GM23338 (cell line): ENCODE results near the gene CLCN2. TPM values are rescaled to one million over a fixed set of nuclear protein-coding genes. Genes with fewer than 3 reads are reported as not detected.

Experiments used
- ATAC-seq: fragments of 200-7000 bp; cut with Tn5 transposase; 3 replicates; pipeline ENCODE4 v1.9.1; 2020
- DNase-seq: peaks from one replicate; pipeline ENCODE4 v3.0.0-alpha.2; 2015; ENCODE audit warnings: low spot score
- H2AFZ ChIP-seq: fragments of 200-600 bp; sonication (generic); 2 replicates; pipeline ENCODE4 v1.8.0; 2016; ENCODE audit warnings: antibody characterized with exemption, mild to moderate bottlenecking, moderate library complexity
- H3F3A ChIP-seq: fragments of 200-600 bp; sonication (generic); replicated peaks from 2 replicates; pipeline ENCODE4 v1.8.0; 2017; ENCODE audit warnings: antibody characterized with exemption, mixed run types, low read depth
- H3K27ac ChIP-seq: fragments of 200-600 bp; sonication (generic); 2 replicates; pipeline ENCODE4 v1.6.1; 2016; ENCODE audit warnings: low read depth
- H3K27me3 ChIP-seq: fragments of 200-600 bp; sonication (generic); 2 replicates; pipeline ENCODE4 v1.8.0; 2016; ENCODE audit warnings: mild to moderate bottlenecking, mixed run types, moderate library complexity; ENCODE audit not compliant: insufficient read depth
- H3K36me3 ChIP-seq: fragments of 200-600 bp; sonication (generic); 2 replicates; pipeline ENCODE4 v1.8.0; 2016; ENCODE audit warnings: mild to moderate bottlenecking; ENCODE audit not compliant: insufficient read depth
- H3K4me1 ChIP-seq: fragments of 200-600 bp; sonication (generic); 2 replicates; pipeline ENCODE4 v1.8.0; 2016; ENCODE audit warnings: mild to moderate bottlenecking, moderate library complexity; ENCODE audit not compliant: insufficient read depth
- H3K4me2 ChIP-seq: fragments of 200-600 bp; sonication (generic); 2 replicates; pipeline ENCODE4 v1.7.1; 2017; ENCODE audit warnings: mixed run types
- H3K4me3 ChIP-seq: fragments of 200-600 bp; sonication (generic); 2 replicates; pipeline ENCODE4 v1.6.1; 2016; ENCODE audit warnings: mixed run types
- H3K79me2 ChIP-seq: fragments of 200-600 bp; sonication (generic); replicated peaks from 2 replicates; pipeline ENCODE4 v1.8.0; 2017; ENCODE audit warnings: mild to moderate bottlenecking; ENCODE audit not compliant: insufficient read depth
- H3K9me2 ChIP-seq: fragments of 200-600 bp; sonication (generic); 2 replicates; pipeline ENCODE4 v1.8.0; 2017; ENCODE audit not compliant: insufficient read depth
- H4K20me1 ChIP-seq: fragments of 200-600 bp; sonication (generic); replicated peaks from 2 replicates; pipeline ENCODE4 v1.8.0; 2017; ENCODE audit warnings: mild to moderate bottlenecking; ENCODE audit not compliant: insufficient read depth
- H3K27ac Mint-ChIP-seq: 2 replicates; pipeline ENCODE4 v1.8.0; 2020; ENCODE audit warnings: inconsistent platforms, mild to moderate bottlenecking, moderate library complexity, mixed read lengths
- H3K27me3 Mint-ChIP-seq: 3 replicates; pipeline ENCODE4 v1.8.0; 2022; ENCODE audit warnings: low read depth, mild to moderate bottlenecking, moderate library complexity, mixed read lengths, inconsistent platforms; ENCODE audit not compliant: insufficient read depth, poor library complexity
- H3K36me3 Mint-ChIP-seq: 3 replicates; pipeline ENCODE4 v1.8.0; 2021; ENCODE audit warnings: low read depth, mild to moderate bottlenecking, inconsistent platforms, moderate library complexity, mixed read lengths
- H3K4me1 Mint-ChIP-seq: 3 replicates; pipeline ENCODE4 v1.8.0; 2020; ENCODE audit warnings: mild to moderate bottlenecking, inconsistent platforms, mixed read lengths
- H3K4me3 Mint-ChIP-seq: 3 replicates; pipeline ENCODE4 v1.8.0; 2021; ENCODE audit warnings: moderate library complexity, mild to moderate bottlenecking, inconsistent platforms, mixed read lengths
- H3K9me3 Mint-ChIP-seq: 3 replicates; pipeline ENCODE4 v1.8.0; 2020; ENCODE audit warnings: moderate library complexity, mild to moderate bottlenecking, inconsistent platforms, mixed read lengths
- EZH2 ChIP-seq: fragments of 200-600 bp; sonication (generic); IDR thresholded peaks from one replicate; pipeline ENCODE4 v1.8.0; 2017; ENCODE audit warnings: antibody characterized with exemption, mild to moderate bottlenecking, low read depth; ENCODE audit not compliant: unreplicated experiment
- JUNB ChIP-seq: IDR thresholded peaks from one replicate; pipeline ENCODE4 v1.6.1; 2016; ENCODE audit warnings: antibody characterized with exemption; ENCODE audit not compliant: unreplicated experiment
- NANOG ChIP-seq: IDR thresholded peaks from 2 replicates; pipeline ENCODE4 v1.6.1; 2016; ENCODE audit warnings: antibody characterized with exemption, borderline replicate concordance
- POLR2AphosphoS5 ChIP-seq: IDR thresholded peaks from 2 replicates; pipeline ENCODE4 v1.6.1; 2016; ENCODE audit warnings: antibody characterized with exemption, low read depth
- STAT1 ChIP-seq: IDR thresholded peaks from one replicate; pipeline ENCODE4 v1.6.1; 2016; ENCODE audit warnings: antibody characterized with exemption; ENCODE audit not compliant: unreplicated experiment
- ZNF114 ChIP-seq: fragments of 250-450 bp; sonication (Bioruptor Pico); IDR thresholded peaks from 2 replicates; pipeline ENCODE4 v1.5.0; 2020; ENCODE audit warnings: mild to moderate bottlenecking, moderate library complexity
- polyA plus RNA-seq: library from polyadenylated mRNA; unstranded; fragments of >200 nt; fragmentation: Nextera tagmentation; extraction: Ambion mirVana; gene quantifications from 2 replicates; pipeline ENCODE4 v1.2.1, GENCODE V29; 2016
- total RNA-seq: library from RNA; depleted of rRNA; stranded (reverse); fragments of >200 nt; shearing (Covaris generic); gene quantifications from 2 replicates; pipeline ENCODE4 v1.2.3, GENCODE V29; 2014
- TF ChIP-seq, protein P1 (sequence below): fragments of 250-450 bp; sonication (Bioruptor Pico); IDR thresholded peaks from 2 replicates; pipeline ENCODE4 v1.5.0; 2020; ENCODE audit warnings: mild to moderate bottlenecking, moderate library complexity
- TF ChIP-seq, protein P2 (sequence below), 2 experiments: fragments of 200-600 bp in 1 of 2; sonication (generic) in 1 of 2; conservative IDR thresholded peaks; 2 replicates each; pipeline versions ENCODE4 v1.5.1 to v1.6.1; 2016 to 2017; ENCODE audit warnings: antibody characterized with exemption in 2 of 2, low read depth in 2 of 2, mild to moderate bottlenecking in 2 of 2, moderate library complexity in 1 of 2
- TF ChIP-seq, protein P3 (sequence below): IDR thresholded peaks from one replicate; pipeline ENCODE4 v1.6.1; 2018; ENCODE audit warnings: antibody characterized with exemption; ENCODE audit not compliant: unreplicated experiment

CLCN2 gene
- total and polyA plus RNA-seq, 2 experiments from 2014 or later = 7.0 to 9.2 TPM

DNA sequence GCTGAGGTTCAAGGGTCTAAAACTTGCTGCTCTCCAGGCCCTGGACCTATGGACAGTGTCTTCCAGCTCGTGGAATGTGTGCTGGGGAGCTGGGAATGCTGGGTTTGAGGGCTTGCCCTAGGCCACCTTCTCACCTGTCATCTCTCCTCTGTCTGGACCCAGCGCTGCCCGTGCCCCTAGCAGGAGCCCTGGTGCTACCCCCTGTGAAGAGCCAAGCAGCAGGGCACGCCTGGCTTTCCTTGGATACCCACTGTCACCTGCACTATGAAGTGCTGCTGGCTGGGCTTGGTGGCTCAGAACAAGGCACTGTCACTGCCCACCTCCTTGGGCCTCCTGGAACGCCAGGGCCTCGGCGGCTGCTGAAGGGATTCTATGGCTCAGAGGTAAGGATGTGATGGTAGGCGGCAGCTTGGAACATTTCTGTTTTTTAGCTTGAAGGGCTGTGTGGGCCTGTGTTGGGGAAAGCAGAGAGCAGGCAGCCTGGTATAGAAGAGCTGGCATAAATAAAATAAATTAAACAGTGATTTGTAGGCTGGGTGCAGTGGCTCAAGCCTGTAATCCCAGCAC lies 23.5 kb upstream of the CLCN2 start (continued):
- TF ChIP-seq, protein P1, sequence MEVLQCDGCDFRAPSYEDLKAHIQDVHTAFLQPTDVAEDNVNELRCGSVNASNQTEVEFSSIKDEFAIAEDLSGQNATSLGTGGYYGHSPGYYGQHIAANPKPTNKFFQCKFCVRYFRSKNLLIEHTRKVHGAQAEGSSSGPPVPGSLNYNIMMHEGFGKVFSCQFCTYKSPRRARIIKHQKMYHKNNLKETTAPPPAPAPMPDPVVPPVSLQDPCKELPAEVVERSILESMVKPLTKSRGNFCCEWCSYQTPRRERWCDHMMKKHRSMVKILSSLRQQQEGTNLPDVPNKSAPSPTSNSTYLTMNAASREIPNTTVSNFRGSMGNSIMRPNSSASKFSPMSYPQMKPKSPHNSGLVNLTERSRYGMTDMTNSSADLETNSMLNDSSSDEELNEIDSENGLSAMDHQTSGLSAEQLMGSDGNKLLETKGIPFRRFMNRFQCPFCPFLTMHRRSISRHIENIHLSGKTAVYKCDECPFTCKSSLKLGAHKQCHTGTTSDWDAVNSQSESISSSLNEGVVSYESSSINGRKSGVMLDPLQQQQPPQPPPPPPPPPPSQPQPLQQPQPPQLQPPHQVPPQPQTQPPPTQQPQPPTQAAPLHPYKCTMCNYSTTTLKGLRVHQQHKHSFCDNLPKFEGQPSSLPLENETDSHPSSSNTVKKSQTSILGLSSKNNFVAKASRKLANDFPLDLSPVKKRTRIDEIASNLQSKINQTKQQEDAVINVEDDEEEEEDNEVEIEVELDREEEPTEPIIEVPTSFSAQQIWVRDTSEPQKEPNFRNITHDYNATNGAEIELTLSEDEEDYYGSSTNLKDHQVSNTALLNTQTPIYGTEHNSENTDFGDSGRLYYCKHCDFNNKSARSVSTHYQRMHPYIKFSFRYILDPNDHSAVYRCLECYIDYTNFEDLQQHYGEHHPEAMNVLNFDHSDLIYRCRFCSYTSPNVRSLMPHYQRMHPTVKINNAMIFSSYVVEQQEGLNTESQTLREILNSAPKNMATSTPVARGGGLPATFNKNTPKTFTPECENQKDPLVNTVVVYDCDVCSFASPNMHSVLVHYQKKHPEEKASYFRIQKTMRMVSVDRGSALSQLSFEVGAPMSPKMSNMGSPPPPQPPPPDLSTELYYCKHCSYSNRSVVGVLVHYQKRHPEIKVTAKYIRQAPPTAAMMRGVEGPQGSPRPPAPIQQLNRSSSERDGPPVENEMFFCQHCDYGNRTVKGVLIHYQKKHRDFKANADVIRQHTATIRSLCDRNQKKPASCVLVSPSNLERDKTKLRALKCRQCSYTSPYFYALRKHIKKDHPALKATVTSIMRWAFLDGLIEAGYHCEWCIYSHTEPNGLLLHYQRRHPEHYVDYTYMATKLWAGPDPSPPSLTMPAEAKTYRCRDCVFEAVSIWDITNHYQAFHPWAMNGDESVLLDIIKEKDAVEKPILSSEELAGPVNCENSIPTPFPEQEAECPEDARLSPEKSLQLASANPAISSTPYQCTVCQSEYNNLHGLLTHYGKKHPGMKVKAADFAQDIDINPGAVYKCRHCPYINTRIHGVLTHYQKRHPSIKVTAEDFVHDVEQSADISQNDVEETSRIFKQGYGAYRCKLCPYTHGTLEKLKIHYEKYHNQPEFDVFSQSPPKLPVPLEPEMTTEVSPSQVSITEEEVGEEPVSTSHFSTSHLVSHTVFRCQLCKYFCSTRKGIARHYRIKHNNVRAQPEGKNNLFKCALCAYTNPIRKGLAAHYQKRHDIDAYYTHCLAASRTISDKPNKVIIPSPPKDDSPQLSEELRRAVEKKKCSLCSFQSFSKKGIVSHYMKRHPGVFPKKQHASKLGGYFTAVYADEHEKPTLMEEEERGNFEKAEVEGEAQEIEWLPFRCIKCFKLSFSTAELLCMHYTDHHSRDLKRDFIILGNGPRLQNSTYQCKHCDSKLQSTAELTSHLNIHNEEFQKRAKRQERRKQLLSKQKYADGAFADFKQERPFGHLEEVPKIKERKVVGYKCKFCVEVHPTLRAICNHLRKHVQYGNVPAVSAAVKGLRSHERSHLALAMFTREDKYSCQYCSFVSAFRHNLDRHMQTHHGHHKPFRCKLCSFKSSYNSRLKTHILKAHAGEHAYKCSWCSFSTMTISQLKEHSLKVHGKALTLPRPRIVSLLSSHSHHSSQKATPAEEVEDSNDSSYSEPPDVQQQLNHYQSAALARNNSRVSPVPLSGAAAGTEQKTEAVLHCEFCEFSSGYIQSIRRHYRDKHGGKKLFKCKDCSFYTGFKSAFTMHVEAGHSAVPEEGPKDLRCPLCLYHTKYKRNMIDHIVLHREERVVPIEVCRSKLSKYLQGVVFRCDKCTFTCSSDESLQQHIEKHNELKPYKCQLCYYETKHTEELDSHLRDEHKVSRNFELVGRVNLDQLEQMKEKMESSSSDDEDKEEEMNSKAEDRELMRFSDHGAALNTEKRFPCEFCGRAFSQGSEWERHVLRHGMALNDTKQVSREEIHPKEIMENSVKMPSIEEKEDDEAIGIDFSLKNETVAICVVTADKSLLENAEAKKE (CRISPR knock-in tag) = no peak
- TF ChIP-seq ZNF114 (CRISPR knock-in tag) (no peak), EZH2 (no peak), NANOG (no peak), JUNB (no peak)
- TF ChIP-seq, protein P2, sequence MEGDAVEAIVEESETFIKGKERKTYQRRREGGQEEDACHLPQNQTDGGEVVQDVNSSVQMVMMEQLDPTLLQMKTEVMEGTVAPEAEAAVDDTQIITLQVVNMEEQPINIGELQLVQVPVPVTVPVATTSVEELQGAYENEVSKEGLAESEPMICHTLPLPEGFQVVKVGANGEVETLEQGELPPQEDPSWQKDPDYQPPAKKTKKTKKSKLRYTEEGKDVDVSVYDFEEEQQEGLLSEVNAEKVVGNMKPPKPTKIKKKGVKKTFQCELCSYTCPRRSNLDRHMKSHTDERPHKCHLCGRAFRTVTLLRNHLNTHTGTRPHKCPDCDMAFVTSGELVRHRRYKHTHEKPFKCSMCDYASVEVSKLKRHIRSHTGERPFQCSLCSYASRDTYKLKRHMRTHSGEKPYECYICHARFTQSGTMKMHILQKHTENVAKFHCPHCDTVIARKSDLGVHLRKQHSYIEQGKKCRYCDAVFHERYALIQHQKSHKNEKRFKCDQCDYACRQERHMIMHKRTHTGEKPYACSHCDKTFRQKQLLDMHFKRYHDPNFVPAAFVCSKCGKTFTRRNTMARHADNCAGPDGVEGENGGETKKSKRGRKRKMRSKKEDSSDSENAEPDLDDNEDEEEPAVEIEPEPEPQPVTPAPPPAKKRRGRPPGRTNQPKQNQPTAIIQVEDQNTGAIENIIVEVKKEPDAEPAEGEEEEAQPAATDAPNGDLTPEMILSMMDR (conservative IDR thresholded peaks at IDR 0.05; ENCODE audit: low read depth in 2 of 2) = no peak

DNA sequence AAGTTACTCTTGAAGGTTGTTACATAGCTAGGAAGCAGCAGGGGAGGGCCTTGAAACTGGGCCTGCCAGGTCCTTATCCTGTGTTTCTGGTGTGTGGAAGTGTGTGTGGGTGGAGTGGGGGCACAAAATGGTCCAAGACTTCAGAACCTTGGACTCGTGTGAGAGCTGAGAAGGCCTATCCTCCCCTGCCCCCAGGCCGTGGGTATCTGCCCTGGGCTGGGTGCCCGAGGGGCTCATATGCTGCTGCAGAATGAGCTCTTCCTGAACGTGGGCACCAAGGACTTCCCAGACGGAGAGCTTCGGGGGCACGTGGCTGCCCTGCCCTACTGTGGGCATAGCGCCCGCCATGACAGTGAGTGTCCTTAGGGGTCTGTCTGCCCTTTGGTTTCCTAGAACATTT lies 22.9 kb upstream of the CLCN2 start:
- Mint-ChIP-seq H3K9me3 (no peaks in the 10 kb centered on the region), H3K27me3 (peaks cover 37% of the 10 kb centered on the region), H3K27ac (no peak overlapping the region), H3K36me3 (no peaks in the 10 kb centered on the region), H3K4me3 (no peak overlapping the region), H3K4me1 (peaks cover 2% of the 10 kb centered on the region; the same call in 2 of the 3 replicates)
- no peaks in the 10 kb centered on the region for H3K79me2 ChIP-seq
- no peaks in the 10 kb centered on the region for H3K9me2 ChIP-seq
- H3F3A ChIP-seq = no peaks in the 10 kb centered on the region
- no peaks in the 10 kb centered on the region; the same call in 1 of the 2 replicates for H3K4me1 ChIP-seq
- no peak overlapping the region for H3K4me3 ChIP-seq
- H3K27ac ChIP-seq = no peak overlapping the region
- H3K4me2 ChIP-seq = no peak overlapping the region
- no peaks in the 10 kb centered on the region for H4K20me1 ChIP-seq
- DNase-seq (no peak), ATAC-seq (no peak)
- H3K36me3 ChIP-seq = no peaks in the 10 kb centered on the region
- no peak overlapping the region for H2AFZ ChIP-seq
- peaks cover 44% of the 10 kb centered on the region for H3K27me3 ChIP-seq
- TF ChIP-seq JUNB (no peak), ZNF114 (CRISPR knock-in tag) (no peak), STAT1 (no peak), POLR2AphosphoS5 (no peak)
- TF ChIP-seq, protein P3, sequence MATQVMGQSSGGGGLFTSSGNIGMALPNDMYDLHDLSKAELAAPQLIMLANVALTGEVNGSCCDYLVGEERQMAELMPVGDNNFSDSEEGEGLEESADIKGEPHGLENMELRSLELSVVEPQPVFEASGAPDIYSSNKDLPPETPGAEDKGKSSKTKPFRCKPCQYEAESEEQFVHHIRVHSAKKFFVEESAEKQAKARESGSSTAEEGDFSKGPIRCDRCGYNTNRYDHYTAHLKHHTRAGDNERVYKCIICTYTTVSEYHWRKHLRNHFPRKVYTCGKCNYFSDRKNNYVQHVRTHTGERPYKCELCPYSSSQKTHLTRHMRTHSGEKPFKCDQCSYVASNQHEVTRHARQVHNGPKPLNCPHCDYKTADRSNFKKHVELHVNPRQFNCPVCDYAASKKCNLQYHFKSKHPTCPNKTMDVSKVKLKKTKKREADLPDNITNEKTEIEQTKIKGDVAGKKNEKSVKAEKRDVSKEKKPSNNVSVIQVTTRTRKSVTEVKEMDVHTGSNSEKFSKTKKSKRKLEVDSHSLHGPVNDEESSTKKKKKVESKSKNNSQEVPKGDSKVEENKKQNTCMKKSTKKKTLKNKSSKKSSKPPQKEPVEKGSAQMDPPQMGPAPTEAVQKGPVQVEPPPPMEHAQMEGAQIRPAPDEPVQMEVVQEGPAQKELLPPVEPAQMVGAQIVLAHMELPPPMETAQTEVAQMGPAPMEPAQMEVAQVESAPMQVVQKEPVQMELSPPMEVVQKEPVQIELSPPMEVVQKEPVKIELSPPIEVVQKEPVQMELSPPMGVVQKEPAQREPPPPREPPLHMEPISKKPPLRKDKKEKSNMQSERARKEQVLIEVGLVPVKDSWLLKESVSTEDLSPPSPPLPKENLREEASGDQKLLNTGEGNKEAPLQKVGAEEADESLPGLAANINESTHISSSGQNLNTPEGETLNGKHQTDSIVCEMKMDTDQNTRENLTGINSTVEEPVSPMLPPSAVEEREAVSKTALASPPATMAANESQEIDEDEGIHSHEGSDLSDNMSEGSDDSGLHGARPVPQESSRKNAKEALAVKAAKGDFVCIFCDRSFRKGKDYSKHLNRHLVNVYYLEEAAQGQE = no peak
- TF ChIP-seq, protein P2 (conservative IDR thresholded peaks at IDR 0.05; ENCODE audit: low read depth in 2 of 2) = no peak
